Measurements from ENCODE around the gene SETX. TPM values are rescaled to one million over a fixed set of nuclear protein-coding genes. Genes with fewer than 3 reads are reported as not detected.
A peak's percentile ranks its signal among the peaks of the same experiment; 100 is the strongest.

The SETX gene
- total RNA-seq, 2 experiments from 2014 or later = 54.2 to 58.0 TPM

DNA sequence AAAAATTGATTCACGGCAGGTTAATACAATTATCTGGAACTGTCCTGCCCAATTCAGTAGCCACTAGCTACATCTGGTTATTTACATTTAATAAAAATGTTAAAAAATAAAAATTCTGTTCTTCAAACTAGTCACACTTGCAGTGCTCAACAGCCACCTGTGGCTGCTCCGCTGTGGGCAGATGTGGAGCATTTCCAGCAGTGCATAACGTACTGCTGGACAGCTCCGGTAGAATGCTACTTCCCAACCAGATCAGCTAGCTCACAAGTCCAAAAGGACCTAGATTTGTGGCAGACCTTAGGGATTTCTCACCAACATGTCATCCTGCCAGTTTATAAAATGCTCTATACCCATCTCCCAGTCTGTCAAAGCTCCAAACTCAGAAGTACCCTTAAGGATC lies 42.8 kb downstream of the SETX start:
- Mint-ChIP-seq H3K27ac (no peak overlapping the region), H3K27me3 (ENCODE audit: low read depth) (no peaks in the 10 kb centered on the region), H3K36me3 (ENCODE audit: low read depth) (peaks cover 56% of the 10 kb centered on the region), H3K4me3 (no peak overlapping the region), H3K4me1 (ENCODE audit: low read depth) (peaks cover 1% of the 10 kb centered on the region), H3K9me3 (ENCODE audit: insufficient read depth) (no peaks in the 10 kb centered on the region)
- ChIA-PET POLR2A (interaction anchor here (0.6 kb wide), 1 partner anchor 92 kb away, joined by 3 read pairs; no protein-coding TSS in a partner anchor), CTCF (interaction anchor here (0.8 kb wide), 1 partner anchor 18 kb away, joined by 3 read pairs; no protein-coding TSS in a partner anchor)
- DNase-seq (no peak), ATAC-seq (no peak)

GRCh38 chr9:132309056-132309455 lies 45.7 kb downstream of the SETX start:
- CTCF ChIA-PET = interaction anchor here (0.9 to 1.4 kb wide), 2 partner anchors 12 to 41 kb away, joined by 3 to 6 read pairs; no protein-coding TSS in a partner anchor
- H3K9me3 Mint-ChIP-seq (ENCODE audit: insufficient read depth) = no peaks in the 10 kb centered on the region

DNA sequence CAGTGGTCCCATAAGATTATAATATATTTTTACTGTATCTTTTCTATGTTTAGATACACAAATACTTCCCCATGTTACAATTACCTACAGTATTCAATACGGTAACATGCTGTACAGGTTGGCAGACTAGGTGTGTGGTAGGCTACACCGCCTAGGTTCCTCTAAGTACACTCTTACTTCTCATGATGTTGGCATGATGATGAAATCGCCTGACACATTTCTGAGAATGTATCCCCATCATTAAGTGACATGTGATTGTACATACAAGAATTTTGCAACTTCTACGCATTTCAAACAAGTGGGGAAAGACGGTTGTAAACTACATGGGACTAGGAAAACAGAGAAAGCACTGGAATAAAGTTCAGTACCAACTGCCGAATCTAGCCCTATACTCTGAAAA lies 53.3 kb downstream of the SETX start:
- Mint-ChIP-seq H3K36me3 (ENCODE audit: low read depth) (peaks cover 62% of the 10 kb centered on the region), H3K4me1 (ENCODE audit: low read depth) (no peaks in the 10 kb centered on the region), H3K4me3 (no peak overlapping the region), H3K27me3 (ENCODE audit: low read depth) (no peaks in the 10 kb centered on the region), H3K9me3 (ENCODE audit: insufficient read depth) (no peaks in the 10 kb centered on the region), H3K27ac (no peak overlapping the region)
- no peak for ATAC-seq
- ChIA-PET CTCF (interaction anchor here (1.2 kb wide), 1 partner anchor 33 kb away, joined by 3 read pairs; no protein-coding TSS in a partner anchor), POLR2A (no interaction called here)
- no peak for DNase-seq

More at GRCh38 chr9:132309056-132309455, 45.7 kb downstream of the SETX start:
- ATAC-seq (no peak), DNase-seq (no peak)
- Mint-ChIP-seq H3K27me3 (ENCODE audit: low read depth) (no peaks in the 10 kb centered on the region), H3K4me1 (ENCODE audit: low read depth) (peaks cover 1% of the 10 kb centered on the region), H3K27ac (no peak overlapping the region), H3K36me3 (ENCODE audit: low read depth) (peaks cover 68% of the 10 kb centered on the region), H3K4me3 (no peak overlapping the region)
- POLR2A ChIA-PET = no interaction called here

GRCh38 chr9:132299221-132299620 lies 55.6 kb downstream of the SETX start:
- ChIA-PET CTCF (no interaction called here), POLR2A (no interaction called here)
- H3K4me3 Mint-ChIP-seq = no peak overlapping the region
- DNase-seq = no peak
- no peaks in the 10 kb centered on the region for H3K27me3 Mint-ChIP-seq (ENCODE audit: low read depth)
- peaks cover 3% of the 10 kb centered on the region for H3K4me1 Mint-ChIP-seq (ENCODE audit: low read depth)
- H3K36me3 Mint-ChIP-seq (ENCODE audit: low read depth) = peaks cover 68% of the 10 kb centered on the region
- H3K9me3 Mint-ChIP-seq (ENCODE audit: insufficient read depth) = no peaks in the 10 kb centered on the region
- H3K27ac Mint-ChIP-seq = no peak overlapping the region
- ATAC-seq = no peak

DNA sequence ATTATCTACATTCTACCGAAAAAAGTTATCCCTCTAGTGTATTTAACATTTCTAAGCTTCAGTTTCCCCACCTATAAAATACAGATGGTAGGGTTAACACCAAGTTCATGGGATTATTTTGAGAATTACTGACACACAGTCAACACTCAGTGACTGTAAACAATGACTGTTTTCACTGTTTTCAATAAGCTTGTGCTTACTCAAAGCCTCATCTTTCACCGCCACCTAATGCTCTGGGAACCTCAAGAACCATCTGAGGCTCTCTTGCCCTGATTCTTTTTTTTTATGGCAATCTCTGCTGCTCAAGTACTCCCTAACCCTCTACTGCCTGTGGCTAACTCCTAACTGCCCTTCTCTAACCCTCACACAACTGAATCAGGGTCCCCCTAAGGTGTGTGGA lies 59.6 kb downstream of the SETX start:
- Mint-ChIP-seq H3K27me3 (ENCODE audit: low read depth) (no peaks in the 10 kb centered on the region), H3K9me3 (ENCODE audit: insufficient read depth) (no peaks in the 10 kb centered on the region), H3K4me1 (ENCODE audit: low read depth) (peaks cover 15% of the 10 kb centered on the region), H3K27ac (peak overlapping the region; percentile 48), H3K4me3 (no peak overlapping the region), H3K36me3 (ENCODE audit: low read depth) (peaks cover 66% of the 10 kb centered on the region)
- no peak for DNase-seq
- ChIA-PET CTCF (interaction anchor here (3.8 kb wide), 1 partner anchor 26 kb away, joined by 14 read pairs; no protein-coding TSS in a partner anchor), POLR2A (no interaction called here)
- ATAC-seq = no peak

- H3K27ac Mint-ChIP-seq = peak overlapping the region; percentile 75
- ChIA-PET CTCF (interaction anchor here (0.8 kb wide), 1 partner anchor 57 kb away, joined by 3 read pairs; no protein-coding TSS in a partner anchor), POLR2A (no interaction called here)
- H3K4me1 Mint-ChIP-seq (ENCODE audit: low read depth) = peaks cover 27% of the 10 kb centered on the region
- no peaks in the 10 kb centered on the region for H3K9me3 Mint-ChIP-seq (ENCODE audit: insufficient read depth)
- peak overlapping the region; percentile 22 for H3K4me3 Mint-ChIP-seq
- H3K27me3 Mint-ChIP-seq (ENCODE audit: low read depth) = no peaks in the 10 kb centered on the region
- ATAC-seq = peak; percentile 94
- no peak for DNase-seq
- peaks cover 51% of the 10 kb centered on the region for H3K36me3 Mint-ChIP-seq (ENCODE audit: low read depth)
Observed at GRCh38 chr9:132293145-132293721, 61.6 kb downstream of the SETX start.

GRCh38 chr9:132288966-132289365 lies 65.8 kb downstream of the SETX start:
- peaks cover 40% of the 10 kb centered on the region for H3K36me3 Mint-ChIP-seq (ENCODE audit: low read depth)
- CTCF ChIA-PET = interaction anchor here (1.0 kb wide), 1 partner anchor 20 kb away, joined by 3 read pairs; no protein-coding TSS in a partner anchor
- H3K4me1 Mint-ChIP-seq (ENCODE audit: low read depth) = peaks cover 22% of the 10 kb centered on the region
- POLR2A ChIA-PET = no interaction called here
- H3K9me3 Mint-ChIP-seq (ENCODE audit: insufficient read depth) = no peaks in the 10 kb centered on the region
- no peak for DNase-seq
- ATAC-seq = no peak
- H3K27ac Mint-ChIP-seq = peak overlapping the region; percentile 49
- no peaks in the 10 kb centered on the region for H3K27me3 Mint-ChIP-seq (ENCODE audit: low read depth)
- H3K4me3 Mint-ChIP-seq = no peak overlapping the region

GRCh38 chr9:132288361-132288760 lies 66.4 kb downstream of the SETX start:
- H3K9me3 Mint-ChIP-seq (ENCODE audit: insufficient read depth) = no peaks in the 10 kb centered on the region
- CTCF ChIA-PET = no interaction called here
- DNase-seq (no peak), ATAC-seq (no peak)
- H3K27ac Mint-ChIP-seq = no peak overlapping the region
- H3K4me3 Mint-ChIP-seq = no peak overlapping the region
- H3K36me3 Mint-ChIP-seq (ENCODE audit: low read depth) = peaks cover 43% of the 10 kb centered on the region
- no peaks in the 10 kb centered on the region for H3K27me3 Mint-ChIP-seq (ENCODE audit: low read depth)
- POLR2A ChIA-PET = no interaction called here
- H3K4me1 Mint-ChIP-seq (ENCODE audit: low read depth) = peaks cover 20% of the 10 kb centered on the region

- Mint-ChIP-seq H3K4me3 (no peak overlapping the region), H3K4me1 (ENCODE audit: low read depth) (peaks cover 12% of the 10 kb centered on the region), H3K9me3 (ENCODE audit: insufficient read depth) (no peaks in the 10 kb centered on the region), H3K27me3 (ENCODE audit: low read depth) (no peaks in the 10 kb centered on the region), H3K36me3 (ENCODE audit: low read depth) (peaks cover 45% of the 10 kb centered on the region), H3K27ac (no peak overlapping the region)
- ChIA-PET CTCF (interaction anchor here (0.8 to 1.4 kb wide), 3 partner anchors 19 to 28 kb away, joined by 3 to 7 read pairs (median 4); no protein-coding TSS in a partner anchor), POLR2A (interaction anchor here (0.8 kb wide), 1 partner anchor 10 kb away, joined by 3 read pairs; no protein-coding TSS in a partner anchor)
- no peak for DNase-seq
- ATAC-seq = no peak
Observed at GRCh38 chr9:132287256-132287760, 67.5 kb downstream of the SETX start.

GRCh38 chr9:132283863-132284262 lies 70.9 kb downstream of the SETX start:
- Mint-ChIP-seq H3K27ac (no peak overlapping the region), H3K27me3 (ENCODE audit: low read depth) (no peaks in the 10 kb centered on the region), H3K9me3 (ENCODE audit: insufficient read depth) (no peaks in the 10 kb centered on the region), H3K4me3 (no peak overlapping the region), H3K36me3 (ENCODE audit: low read depth) (peaks cover 56% of the 10 kb centered on the region), H3K4me1 (ENCODE audit: low read depth) (peaks cover 7% of the 10 kb centered on the region)
- ChIA-PET POLR2A (no interaction called here), CTCF (interaction anchor here (1.2 to 2.0 kb wide), 2 partner anchors 15 to 31 kb away, joined by 5 to 9 read pairs; no protein-coding TSS in a partner anchor)
- no peak for ATAC-seq
- no peak for DNase-seq

GRCh38 chr9:132283165-132283564 lies 71.6 kb downstream of the SETX start:
- H3K36me3 Mint-ChIP-seq (ENCODE audit: low read depth) = peaks cover 57% of the 10 kb centered on the region
- no peak overlapping the region for H3K27ac Mint-ChIP-seq
- POLR2A ChIA-PET = no interaction called here
- CTCF ChIA-PET = no interaction called here
- H3K9me3 Mint-ChIP-seq (ENCODE audit: insufficient read depth) = no peaks in the 10 kb centered on the region
- DNase-seq (no peak), ATAC-seq (no peak)
- H3K4me3 Mint-ChIP-seq = no peak overlapping the region
- H3K4me1 Mint-ChIP-seq (ENCODE audit: low read depth) = no peaks in the 10 kb centered on the region
- no peaks in the 10 kb centered on the region for H3K27me3 Mint-ChIP-seq (ENCODE audit: low read depth)

DNA sequence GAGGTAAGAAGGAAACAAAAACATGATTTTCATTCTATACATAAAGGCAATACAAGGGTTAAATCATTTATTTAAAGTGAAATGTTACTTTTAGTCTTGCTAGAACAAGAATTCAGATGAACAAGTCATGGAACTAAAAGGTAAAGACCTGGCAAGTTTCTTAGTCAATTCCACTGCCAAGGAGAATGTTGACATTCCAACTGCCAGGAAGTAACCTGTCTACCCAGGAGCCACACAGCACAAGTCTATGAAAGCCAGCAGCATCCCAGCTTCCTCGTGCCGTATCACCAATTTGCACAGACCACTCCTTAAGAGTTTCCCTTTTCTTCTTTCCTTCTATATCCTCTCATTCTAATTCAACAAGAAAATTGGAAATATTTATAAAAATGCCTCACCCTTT lies 79.9 kb downstream of the SETX start:
- no peak for DNase-seq
- no peak for ATAC-seq
- Mint-ChIP-seq H3K27me3 (ENCODE audit: low read depth) (no peaks in the 10 kb centered on the region), H3K27ac (no peak overlapping the region), H3K36me3 (ENCODE audit: low read depth) (peaks cover 79% of the 10 kb centered on the region), H3K4me3 (no peak overlapping the region), H3K9me3 (ENCODE audit: insufficient read depth) (no peaks in the 10 kb centered on the region), H3K4me1 (ENCODE audit: low read depth) (no peaks in the 10 kb centered on the region)
- ChIA-PET POLR2A (no interaction called here), CTCF (interaction anchor here (1.2 to 1.5 kb wide), 3 partner anchors 11 to 22 kb away, joined by 4 to 5 read pairs (median 5); no protein-coding TSS in a partner anchor)

Measured in activated CD8-positive, alpha-beta T cell treated with anti-CD3 and anti-CD28 coated beads, Interleukin-2, amount 10 ng/mL, durations not matched to agents 7 days and 5 days (primary cell).